Measurements from ENCODE around the gene UTP3. TPM values are rescaled to one million over a fixed set of nuclear protein-coding genes. Genes with fewer than 3 reads are reported as not detected.

UTP3 gene
- total and polyA plus RNA-seq, 11 donors = 7.3 to 28.9 (median 17.4) TPM

DNA sequence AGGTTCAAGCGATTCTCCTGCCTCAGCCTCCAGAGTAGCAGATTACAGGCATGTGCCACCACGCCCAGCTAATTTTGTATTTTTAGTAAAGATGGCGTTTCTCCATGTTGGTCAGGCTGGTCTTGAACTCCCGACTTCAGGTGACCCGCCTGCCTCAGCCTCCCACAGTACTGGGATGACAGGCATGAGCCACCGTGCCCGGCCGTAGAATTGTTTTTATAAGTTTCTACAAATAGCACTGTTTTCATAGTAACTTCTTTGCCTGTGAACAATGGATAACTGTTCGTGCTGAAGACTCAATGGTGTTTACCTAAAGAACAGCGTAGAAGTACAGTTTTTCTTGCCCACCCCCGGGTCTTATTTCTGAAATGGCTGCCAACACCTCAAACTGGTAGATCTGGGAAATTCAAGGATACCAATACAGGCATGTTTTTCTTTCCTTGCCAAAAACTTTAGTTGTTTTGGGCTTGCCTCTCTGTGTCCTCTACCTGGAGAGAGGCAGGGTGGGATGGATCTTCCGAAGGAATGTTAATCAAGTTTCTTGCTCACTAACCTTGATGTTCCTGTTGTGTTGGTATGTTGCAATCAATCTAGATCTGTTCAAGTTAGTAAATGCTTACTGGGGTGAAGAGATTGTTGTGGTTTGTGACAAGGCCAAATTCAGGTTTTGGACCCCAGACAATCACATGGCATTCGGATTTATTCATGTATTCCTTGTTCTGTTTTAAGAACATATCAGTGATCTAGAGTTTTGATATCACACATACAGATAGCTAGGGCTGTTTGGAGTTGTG is 30.7 kb downstream of the UTP3 start:
- intact Hi-C loops (cut with DNase I) = loop anchor here in 1 of 10 donors (10.0 kb wide), 1 partner anchor 116 kb away; the partner anchor contains the start of gene GRSF1
- TF ChIP-seq, protein P1, sequence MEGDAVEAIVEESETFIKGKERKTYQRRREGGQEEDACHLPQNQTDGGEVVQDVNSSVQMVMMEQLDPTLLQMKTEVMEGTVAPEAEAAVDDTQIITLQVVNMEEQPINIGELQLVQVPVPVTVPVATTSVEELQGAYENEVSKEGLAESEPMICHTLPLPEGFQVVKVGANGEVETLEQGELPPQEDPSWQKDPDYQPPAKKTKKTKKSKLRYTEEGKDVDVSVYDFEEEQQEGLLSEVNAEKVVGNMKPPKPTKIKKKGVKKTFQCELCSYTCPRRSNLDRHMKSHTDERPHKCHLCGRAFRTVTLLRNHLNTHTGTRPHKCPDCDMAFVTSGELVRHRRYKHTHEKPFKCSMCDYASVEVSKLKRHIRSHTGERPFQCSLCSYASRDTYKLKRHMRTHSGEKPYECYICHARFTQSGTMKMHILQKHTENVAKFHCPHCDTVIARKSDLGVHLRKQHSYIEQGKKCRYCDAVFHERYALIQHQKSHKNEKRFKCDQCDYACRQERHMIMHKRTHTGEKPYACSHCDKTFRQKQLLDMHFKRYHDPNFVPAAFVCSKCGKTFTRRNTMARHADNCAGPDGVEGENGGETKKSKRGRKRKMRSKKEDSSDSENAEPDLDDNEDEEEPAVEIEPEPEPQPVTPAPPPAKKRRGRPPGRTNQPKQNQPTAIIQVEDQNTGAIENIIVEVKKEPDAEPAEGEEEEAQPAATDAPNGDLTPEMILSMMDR (IDR thresholded peaks at IDR 0.05) = no peak
- TF ChIP-seq POLR2A (IDR thresholded peaks at IDR 0.05) = no peak
- no peak overlapping the region for H3K4me3 ChIP-seq
- peaks cover 0 to 38% (median 11%) of the 10 kb centered on the region in 12 donors for H3K4me1 ChIP-seq
- H3K36me3 ChIP-seq = no peaks in the 10 kb centered on the region
- H3K27ac ChIP-seq = no peak overlapping the region
- H3K9me3 ChIP-seq = no peaks in the 10 kb centered on the region
- DNase-seq = no peak
- no peak for ATAC-seq
- H3K27me3 ChIP-seq = no peaks in the 10 kb centered on the region
- WGBS, 4 donors = 90 to 92% (median 90%) methylated on average over 13 of the region's 13 CpGs

DNA sequence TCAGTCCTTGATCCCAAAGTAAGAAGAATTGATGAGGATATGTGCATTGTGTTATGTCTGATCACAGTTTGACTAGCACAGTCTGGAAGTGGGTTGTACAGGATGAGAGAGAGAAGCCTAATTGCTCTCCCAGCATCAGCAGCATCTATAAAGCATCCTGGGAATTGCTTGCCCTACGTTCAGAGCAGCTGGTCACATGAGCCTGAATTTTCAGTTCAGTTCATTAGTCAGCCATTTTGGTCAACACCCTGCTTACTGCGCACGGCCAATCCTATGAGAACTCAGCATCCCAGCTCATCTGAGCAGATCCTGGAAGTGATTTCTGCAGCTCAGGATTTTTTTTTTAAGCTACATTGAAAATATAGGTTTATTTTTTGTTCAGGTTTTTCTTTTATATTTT is 33.4 kb downstream of the UTP3 start, which contains the start of gene RUFY3:
Gene RUFY3 (plus strand): TSS at position 218 of the 400 bp plus-strand sequence. CDS start 610 bp downstream, outside the sequence.
- peaks cover 0 to 6% (median 0%) of the 10 kb centered on the region in 9 donors for H3K36me3 ChIP-seq
- H3K4me3 ChIP-seq = peak within 1 kb of the TSS; percentile 11 to 67 (median 54)
- peaks cover 0 to 35% (median 14%) of the 10 kb centered on the region in 12 donors for H3K4me1 ChIP-seq
- WGBS, 4 donors = 32 to 38% (median 34%) methylated on average over 3 of the region's 3 CpGs
- no peaks in the 10 kb centered on the region for H3K27me3 ChIP-seq
- H3K9me3 ChIP-seq = no peaks in the 10 kb centered on the region
- TF ChIP-seq, protein P1 (IDR thresholded peaks at IDR 0.05) = no peak
- TF ChIP-seq POLR2A (IDR thresholded peaks at IDR 0.05) = no peak
- intact Hi-C loops (cut with DNase I) = loop anchor here in 1 of 10 donors (1.0 kb wide), 1 partner anchor 39 kb away; no protein-coding TSS in a partner anchor
- DNase-seq (peak in 4 of 5 donors; percentile 38 to 56 (median 50)), ATAC-seq (peak; percentile 92 to 96 (median 94))
- peak within 1 kb of the TSS; percentile 16 to 80 (median 70) for H3K27ac ChIP-seq

DNA sequence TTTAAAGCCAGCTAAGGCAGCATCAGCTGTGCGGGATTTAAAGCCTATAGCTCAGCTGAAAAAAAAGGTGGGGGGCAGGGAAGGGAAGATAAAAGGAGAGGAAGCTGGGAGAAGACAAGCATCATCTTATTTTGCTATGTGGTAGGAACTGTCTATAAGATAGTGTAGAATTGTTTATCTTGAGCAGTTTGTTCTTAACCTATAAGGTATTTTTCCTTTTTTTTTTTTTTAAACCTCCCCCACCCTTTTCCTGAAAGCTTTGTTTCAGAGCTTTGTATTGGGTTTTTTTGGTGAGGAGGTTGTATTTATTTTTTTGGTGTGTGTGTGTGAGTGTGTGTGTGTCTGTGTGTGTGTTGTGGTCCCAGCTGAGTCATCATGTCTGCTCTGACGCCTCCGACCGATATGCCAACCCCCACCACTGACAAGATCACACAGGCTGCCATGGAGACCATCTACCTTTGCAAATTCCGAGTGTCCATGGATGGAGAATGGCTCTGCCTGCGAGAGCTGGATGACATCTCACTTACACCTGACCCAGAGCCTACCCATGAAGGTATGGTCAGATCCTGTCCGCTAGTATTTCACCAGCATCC is 34.0 kb downstream of the UTP3 start:
- Histone ChIP-seq H3K27ac (peak overlapping the region; percentile 16 to 80 (median 70)), H3K4me1 (peaks cover 0 to 35% (median 14%) of the 10 kb centered on the region in 12 donors), H3K27me3 (no peaks in the 10 kb centered on the region), H3K36me3 (peaks cover 0 to 9% (median 0%) of the 10 kb centered on the region in 9 donors), H3K9me3 (no peaks in the 10 kb centered on the region), H3K4me3 (peak overlapping the region; percentile 11 to 67 (median 54))
- DNase-seq (no peak), ATAC-seq (peak; percentile 25 to 69 (median 46))
- no peak for TF ChIP-seq POLR2A (IDR thresholded peaks at IDR 0.05)
- TF ChIP-seq, protein P1 (IDR thresholded peaks at IDR 0.05) = no peak
- intact Hi-C loops (cut with DNase I) = loop anchor here in 1 of 10 donors (1.0 kb wide), 1 partner anchor 38 kb away; no protein-coding TSS in a partner anchor
- WGBS, 4 donors = 40 to 57% (median 51%) methylated on average over 7 of the region's 7 CpGs

DNA sequence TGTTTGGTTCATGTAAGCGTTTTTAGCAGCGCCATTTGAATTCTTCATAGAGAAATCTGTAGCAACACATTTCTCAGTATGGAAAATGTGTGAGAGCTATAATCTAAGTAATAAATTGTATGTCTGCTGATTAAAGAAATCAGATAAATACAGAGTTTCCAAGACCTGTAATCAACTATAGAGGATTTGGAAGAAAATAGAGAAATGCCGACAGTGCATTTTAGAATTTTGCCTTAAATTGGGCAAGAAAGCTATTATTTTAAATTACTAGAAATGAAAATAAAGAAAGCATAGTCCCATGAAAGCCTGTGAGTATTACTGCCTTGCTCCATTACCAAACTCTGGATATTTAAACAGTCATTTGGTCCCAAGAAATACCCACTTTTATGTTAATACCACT is 36.1 kb downstream of the UTP3 start:
- H3K27me3 ChIP-seq = no peaks in the 10 kb centered on the region
- no peak for DNase-seq
- H3K9me3 ChIP-seq = no peaks in the 10 kb centered on the region
- peaks cover 0 to 35% (median 14%) of the 10 kb centered on the region in 12 donors for H3K4me1 ChIP-seq
- H3K36me3 ChIP-seq = peaks cover 0 to 9% (median 0%) of the 10 kb centered on the region in 9 donors
- intact Hi-C loops (cut with DNase I) = no loop called here
- H3K4me3 ChIP-seq = peak overlapping the region in 2 of 12 donors; percentile 55 to 61
- no peak for ATAC-seq
- 96 to 100% (median 97%) methylated on average over 3 of the region's 3 CpGs for WGBS, 4 donors
- no peak for TF ChIP-seq POLR2A (IDR thresholded peaks at IDR 0.05)
- TF ChIP-seq, protein P1 (IDR thresholded peaks at IDR 0.05) = no peak
- H3K27ac ChIP-seq = no peak overlapping the region

Data from heart left ventricle (tissue), 16 donors.